Cardiac muscle cell (in vitro differentiated cells and primary cell): ENCODE data around the gene RAB36. TPM values are rescaled to one million over a fixed set of nuclear protein-coding genes. Genes with fewer than 3 reads are reported as not detected.

ENCODE experiments used
- DNase-seq, 2 donors: peaks; one replicate each; pipeline versions ENCODE4 v3.0.0 to v3.0.0-alpha.2; 2010 to 2017; ENCODE audit warnings: low read depth in 1 of 2, low spot score in 1 of 2
- H3K27ac ChIP-seq: fragments of 200-600 bp; sonication (generic); 2 replicates; pipeline ENCODE4 v1.5.1; 2016
- H3K27me3 ChIP-seq: fragments of 200-600 bp; sonication (generic); 2 replicates; pipeline ENCODE4 v1.6.0; 2016; ENCODE audit warnings: control low read depth
- H3K36me3 ChIP-seq: fragments of 200-600 bp; sonication (generic); 2 replicates; pipeline ENCODE4 v1.5.1; 2016; ENCODE audit warnings: control low read depth
- H3K4me1 ChIP-seq: fragments of 200-600 bp; sonication (generic); 2 replicates; pipeline ENCODE4 v1.8.1; 2017; ENCODE audit warnings: low read depth, mild to moderate bottlenecking, mixed run types
- H3K4me3 ChIP-seq: fragments of 200-600 bp; sonication (generic); 2 replicates; pipeline ENCODE4 v1.5.1; 2016; ENCODE audit warnings: mild to moderate bottlenecking
- H3K9me3 ChIP-seq: fragments of 200-600 bp; sonication (generic); 2 replicates; pipeline ENCODE4 v1.5.1; 2017; ENCODE audit warnings: low read depth, mild to moderate bottlenecking, control low read depth
- polyA plus RNA-seq: library from polyadenylated mRNA; unstranded; fragments of >200 nt; fragmentation: Nextera tagmentation; extraction: Ambion mirVana; gene quantifications from 2 replicates; pipeline ENCODE4 v1.2.1, GENCODE V29; 2016
- total RNA-seq: library from RNA; depleted of rRNA; stranded (reverse); fragments of >200 nt; gene quantifications from 2 replicates; pipeline ENCODE4 v1.2.3, GENCODE V29; 2016
- TF ChIP-seq, protein P1 (sequence below): IDR thresholded peaks from 2 replicates; pipeline ENCODE4 v1.5.1; 2012; ENCODE audit warnings: low read depth, mild to moderate bottlenecking, low read length

RAB36 gene
- total and polyA plus RNA-seq, 2 experiments from 2014 or later, result 2.9 to 6.7 TPM

DNA sequence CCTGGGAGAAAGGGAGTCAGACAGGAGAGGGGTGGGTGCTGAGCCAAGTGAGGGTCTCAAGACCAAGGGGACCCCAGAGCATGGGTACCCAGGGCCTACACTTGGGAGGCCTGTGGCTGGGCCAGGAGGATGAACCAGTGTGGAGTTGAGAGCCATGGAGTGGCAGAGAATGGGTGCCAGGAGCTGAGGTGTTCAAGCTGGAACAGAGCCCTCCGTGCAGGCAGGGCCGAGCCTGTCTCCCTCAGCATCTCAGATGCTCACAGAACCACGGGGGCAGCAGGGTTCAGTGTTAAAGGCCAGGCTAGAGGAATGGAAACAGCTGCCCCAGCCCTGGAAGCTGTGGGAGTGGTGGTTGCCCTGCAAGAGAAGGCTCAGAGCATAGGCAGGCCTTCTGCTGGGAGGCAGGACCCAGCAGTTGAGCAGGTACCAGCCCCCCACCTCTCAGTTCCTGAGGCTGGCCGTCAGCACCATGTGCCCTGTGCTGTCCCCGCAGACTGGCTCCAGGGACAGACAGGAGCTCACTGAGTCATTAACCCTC, 35.8 kb upstream of the RAB36 start:
- Histone ChIP-seq H3K9me3 (no peaks in the 10 kb centered on the region), H3K4me1 (no peaks in the 10 kb centered on the region), H3K4me3 (no peak overlapping the region), H3K27ac (no peak overlapping the region), H3K27me3 (no peaks in the 10 kb centered on the region), H3K36me3 (no peaks in the 10 kb centered on the region)
- DNase-seq, result no peak
- TF ChIP-seq, protein P1, sequence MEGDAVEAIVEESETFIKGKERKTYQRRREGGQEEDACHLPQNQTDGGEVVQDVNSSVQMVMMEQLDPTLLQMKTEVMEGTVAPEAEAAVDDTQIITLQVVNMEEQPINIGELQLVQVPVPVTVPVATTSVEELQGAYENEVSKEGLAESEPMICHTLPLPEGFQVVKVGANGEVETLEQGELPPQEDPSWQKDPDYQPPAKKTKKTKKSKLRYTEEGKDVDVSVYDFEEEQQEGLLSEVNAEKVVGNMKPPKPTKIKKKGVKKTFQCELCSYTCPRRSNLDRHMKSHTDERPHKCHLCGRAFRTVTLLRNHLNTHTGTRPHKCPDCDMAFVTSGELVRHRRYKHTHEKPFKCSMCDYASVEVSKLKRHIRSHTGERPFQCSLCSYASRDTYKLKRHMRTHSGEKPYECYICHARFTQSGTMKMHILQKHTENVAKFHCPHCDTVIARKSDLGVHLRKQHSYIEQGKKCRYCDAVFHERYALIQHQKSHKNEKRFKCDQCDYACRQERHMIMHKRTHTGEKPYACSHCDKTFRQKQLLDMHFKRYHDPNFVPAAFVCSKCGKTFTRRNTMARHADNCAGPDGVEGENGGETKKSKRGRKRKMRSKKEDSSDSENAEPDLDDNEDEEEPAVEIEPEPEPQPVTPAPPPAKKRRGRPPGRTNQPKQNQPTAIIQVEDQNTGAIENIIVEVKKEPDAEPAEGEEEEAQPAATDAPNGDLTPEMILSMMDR, result no peak

DNA sequence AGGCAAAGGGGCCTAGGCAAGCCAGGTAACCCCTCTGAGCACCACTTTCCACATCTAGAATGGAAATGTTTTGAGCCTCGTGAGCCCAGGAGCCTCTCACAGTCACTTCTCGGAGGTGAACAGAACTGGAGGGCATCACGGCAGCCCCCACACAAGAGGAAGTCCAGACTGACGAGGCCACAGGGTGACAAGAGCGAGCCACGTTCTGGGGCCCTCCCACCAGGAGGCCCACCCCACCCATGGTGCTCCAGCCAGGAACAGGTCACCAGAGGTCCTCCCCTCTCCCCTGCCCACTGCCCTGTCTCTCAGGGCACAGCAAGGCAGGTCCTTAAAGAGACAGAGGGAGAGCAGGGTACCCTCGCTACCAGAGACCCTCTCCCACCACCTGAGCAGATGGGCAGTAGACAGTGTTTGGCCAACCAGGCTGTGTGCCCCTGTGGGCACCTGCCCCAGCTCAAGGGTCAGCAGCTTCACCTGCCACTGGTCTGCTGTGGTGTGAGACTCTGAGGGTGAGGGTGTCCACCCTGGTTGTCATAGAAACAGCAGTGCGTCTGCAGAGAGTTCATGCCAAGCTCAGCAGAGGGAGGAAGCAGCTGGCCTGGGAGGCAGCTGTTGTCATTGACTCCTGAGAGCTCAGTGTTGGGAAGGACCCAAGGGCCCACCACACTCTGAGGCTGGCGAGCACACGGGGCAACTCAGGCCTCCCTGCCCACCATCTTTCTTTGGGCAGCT, 34.9 kb upstream of the RAB36 start:
- no peaks in the 10 kb centered on the region for H3K27me3 ChIP-seq
- no peaks in the 10 kb centered on the region for H3K4me1 ChIP-seq
- no peaks in the 10 kb centered on the region for H3K9me3 ChIP-seq
- TF ChIP-seq, protein P1, result no peak
- no peak for DNase-seq
- no peaks in the 10 kb centered on the region for H3K36me3 ChIP-seq
- H3K27ac ChIP-seq, result no peak overlapping the region
- no peak overlapping the region for H3K4me3 ChIP-seq

DNA sequence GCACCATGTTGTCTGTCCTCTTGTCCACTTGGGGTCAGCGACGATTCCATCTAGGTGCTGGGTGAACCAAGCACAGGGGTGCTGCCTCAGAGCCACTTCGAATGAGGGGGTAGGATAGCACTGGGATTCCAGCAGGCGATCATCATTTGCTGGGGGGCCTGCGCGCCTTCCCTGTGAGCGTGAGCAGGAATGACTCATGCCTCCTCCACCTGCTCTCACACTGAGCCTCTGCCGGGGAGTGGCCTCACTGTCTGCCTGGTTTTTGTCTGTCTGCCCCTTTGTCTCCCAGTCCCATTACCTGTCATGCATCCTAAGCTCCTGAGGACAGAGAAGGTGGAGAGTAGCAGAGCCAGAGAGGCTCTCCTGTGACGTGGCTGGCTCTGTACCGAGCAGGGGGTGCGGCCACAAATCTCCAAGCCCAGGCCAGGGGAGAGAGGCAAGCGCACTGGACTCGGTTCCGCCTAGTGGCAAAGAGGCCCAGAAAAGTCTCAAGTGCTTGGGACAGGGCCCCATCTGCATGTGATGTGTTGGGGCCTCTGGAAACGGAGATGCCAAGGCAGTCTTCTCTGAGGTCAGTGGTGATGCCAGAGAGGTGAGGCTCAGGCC, 34.3 kb upstream of the RAB36 start:
- Histone ChIP-seq H3K27ac (no peak overlapping the region), H3K4me1 (no peaks in the 10 kb centered on the region), H3K36me3 (no peaks in the 10 kb centered on the region), H3K4me3 (no peak overlapping the region), H3K27me3 (no peaks in the 10 kb centered on the region), H3K9me3 (no peaks in the 10 kb centered on the region)
- DNase-seq, result no peak
- TF ChIP-seq, protein P1, result no peak

DNA sequence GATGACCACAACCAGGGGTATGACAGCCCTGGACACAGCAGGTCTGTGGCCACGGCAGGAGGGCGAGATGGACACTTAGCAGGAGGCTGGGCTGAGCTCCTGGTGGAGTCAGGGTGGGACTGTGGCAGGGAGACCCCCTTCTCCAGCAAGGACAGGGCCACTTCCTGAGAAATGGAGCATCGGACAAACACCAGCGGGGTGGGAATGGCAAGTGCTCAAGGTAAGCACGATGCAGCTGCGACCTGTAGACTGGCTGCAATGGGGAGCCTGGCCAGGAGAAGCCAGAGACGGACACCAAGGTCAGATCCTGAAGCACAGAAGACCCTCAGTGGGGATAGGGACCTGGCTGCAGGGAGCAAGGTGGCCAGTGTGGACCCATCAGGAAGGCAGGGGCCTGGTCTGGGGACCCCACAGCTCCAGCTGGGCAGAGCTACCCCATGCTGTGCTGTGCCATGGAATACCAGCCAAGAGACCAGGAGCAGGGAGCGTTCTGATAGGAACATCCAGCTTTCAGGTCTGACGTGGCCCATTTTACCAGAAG, 32.7 kb upstream of the RAB36 start:
- no peaks in the 10 kb centered on the region for H3K36me3 ChIP-seq

DNA sequence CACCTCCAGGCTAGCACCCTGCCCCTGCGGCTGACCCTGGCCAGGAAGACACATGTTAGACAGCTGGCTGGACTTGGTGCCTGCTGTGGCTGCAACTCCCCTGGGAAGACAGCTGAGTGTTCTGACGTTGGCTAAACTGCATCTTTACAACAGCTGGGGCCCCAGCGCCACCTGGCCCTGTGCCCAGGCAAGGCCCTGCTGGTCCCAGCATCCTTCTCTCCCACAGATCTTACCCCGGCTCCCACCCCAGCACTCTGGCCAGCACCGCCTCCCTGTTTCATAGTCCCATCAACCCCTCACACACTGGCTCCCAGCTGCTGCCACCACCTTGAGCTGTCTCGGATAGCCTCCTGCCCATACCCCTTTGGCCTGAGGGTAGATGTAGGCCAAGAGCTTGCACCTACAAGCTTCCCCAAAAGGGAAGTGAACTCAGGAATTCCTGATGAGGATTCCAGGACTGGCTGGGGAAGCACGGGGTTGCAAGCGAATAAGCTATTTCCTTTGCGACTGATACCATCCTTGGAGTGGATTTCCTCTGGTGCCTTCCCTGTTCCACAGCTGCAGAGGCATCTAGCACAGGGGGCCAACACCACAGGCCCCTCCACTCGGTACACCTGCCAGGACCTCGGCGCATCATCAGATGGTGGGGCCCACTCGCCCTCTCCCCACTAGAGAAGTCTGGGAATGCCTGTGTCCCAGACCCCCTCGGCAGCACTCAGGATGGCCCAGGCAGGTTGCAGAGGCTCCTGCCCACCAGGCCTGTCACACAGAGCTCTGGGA, 32.0 kb upstream of the RAB36 start:
- H3K27ac ChIP-seq, result no peak overlapping the region
- no peaks in the 10 kb centered on the region for H3K4me1 ChIP-seq
- no peaks in the 10 kb centered on the region for H3K9me3 ChIP-seq
- TF ChIP-seq, protein P1, result no peak
- H3K4me3 ChIP-seq, result no peak overlapping the region
- no peaks in the 10 kb centered on the region for H3K36me3 ChIP-seq
- no peaks in the 10 kb centered on the region for H3K27me3 ChIP-seq
- DNase-seq, result peak in 1 of 2 donors; percentile 64

More for the DNA sequence above, 32.7 kb upstream of the RAB36 start:
- no peaks in the 10 kb centered on the region for H3K4me1 ChIP-seq
- no peak for DNase-seq
- no peak overlapping the region for H3K4me3 ChIP-seq
- H3K9me3 ChIP-seq, result no peaks in the 10 kb centered on the region
- no peak overlapping the region for H3K27ac ChIP-seq
- no peaks in the 10 kb centered on the region for H3K27me3 ChIP-seq
- TF ChIP-seq, protein P1, result no peak
